GM21526 (cell line): Measurements from ENCODE around the gene CBX2.

Experiments
- ATAC-seq: cut with Tn5 transposase; IDR thresholded peaks from one replicate; pipeline ENCODE4 v1.9.1; 2021; ENCODE audit warnings: moderate library complexity; ENCODE audit not compliant: unreplicated experiment, low FRiP score

The CBX2 gene

DNA sequence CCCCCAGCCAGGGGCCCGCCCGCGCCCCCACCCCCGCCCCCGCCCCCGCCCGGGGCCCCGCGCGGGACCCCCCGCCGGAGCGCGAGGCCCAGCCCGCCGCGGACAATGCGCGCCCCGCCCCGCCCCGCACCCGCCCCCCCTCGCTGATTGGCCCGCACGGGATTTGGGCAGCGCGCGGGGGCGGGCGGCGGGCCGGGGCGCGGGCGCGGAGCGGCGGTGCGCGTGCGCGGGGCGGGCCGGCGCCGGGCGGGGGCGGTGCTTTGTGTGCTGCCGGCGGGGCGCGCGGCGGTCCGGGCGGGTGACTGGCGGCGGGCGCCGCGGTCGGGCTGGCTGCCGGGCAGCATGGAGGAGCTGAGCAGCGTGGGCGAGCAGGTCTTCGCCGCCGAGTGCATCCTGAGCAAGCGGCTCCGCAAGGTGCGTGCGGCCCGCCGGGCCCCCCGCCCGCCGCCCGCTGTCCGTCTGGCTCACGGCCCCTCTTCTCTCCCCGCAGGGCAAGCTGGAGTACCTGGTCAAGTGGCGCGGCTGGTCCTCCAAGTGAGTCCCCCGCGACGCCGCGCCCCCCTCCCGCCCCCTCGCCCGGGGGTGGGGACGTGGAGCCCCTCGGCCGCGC, at the start of gene CBX2:
Gene CBX2, plus strand, starts transcription at position 255 of the 610 bp plus-strand sequence. Its CDS starts 88 bp downstream, at position 343.
- no peak for ATAC-seq

DNA sequence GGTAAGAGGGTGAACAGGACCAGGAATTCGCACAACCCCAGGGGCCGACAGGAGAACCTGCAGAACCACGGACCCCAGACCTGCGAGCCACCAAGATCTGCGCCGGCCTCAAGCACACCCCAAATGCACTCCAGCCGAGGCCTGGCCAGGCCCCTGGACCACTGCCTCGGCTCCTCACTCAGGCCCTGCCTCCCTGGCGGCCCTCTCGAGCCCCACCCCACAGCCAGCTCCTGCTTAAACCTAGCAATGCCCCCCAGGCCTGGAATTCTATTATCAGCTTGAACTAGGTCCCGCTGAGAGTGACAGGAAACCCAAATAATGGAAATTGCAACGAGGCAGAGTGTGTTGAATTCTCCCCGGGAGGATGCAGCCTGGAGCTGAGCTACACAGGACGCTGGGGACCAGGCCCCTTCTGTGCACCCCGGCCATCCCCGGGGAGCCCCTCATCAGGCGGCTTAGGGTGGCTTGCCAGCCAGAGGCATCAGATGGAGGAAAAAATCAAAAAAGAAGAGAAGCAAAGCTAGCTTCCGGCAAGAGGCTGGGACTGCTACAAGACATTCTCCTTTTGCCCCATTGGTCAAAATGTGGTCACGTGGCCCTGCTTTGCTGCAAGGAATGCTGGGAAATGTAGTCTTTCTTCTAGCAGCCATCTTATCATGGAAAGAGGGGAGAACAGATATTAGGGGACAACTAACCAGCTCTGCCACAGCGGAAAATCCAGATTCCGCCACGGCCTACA, 49.6 kb upstream of the CBX2 start:
- no peak for ATAC-seq

DNA sequence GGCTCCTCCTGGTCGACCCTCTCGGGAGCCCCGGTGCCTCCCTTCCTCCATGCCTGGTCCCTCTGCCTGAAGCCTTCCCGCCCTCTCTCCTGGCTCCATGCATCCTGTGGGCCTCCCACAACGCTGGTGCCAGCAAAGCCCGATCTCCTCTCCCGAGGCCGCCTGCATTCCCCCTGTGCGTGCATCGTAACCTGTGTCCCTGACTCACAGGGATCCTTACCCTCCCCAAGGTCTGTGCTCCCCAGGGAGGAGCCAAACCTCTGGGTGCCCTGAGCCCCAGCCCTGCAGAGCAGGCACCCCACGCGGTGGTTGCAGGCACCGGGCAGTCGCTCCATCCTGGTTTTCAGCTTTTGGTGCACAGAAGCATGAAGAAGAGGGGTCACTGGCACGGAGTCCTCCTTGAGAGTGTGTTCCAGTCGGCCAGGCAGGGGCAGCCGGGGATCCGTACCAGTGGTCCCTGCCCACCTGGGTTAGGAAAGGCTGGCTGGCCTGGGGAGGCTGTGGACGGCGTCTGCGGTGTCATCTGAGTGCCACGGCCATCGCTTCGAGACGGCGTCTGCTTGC, 49.0 kb upstream of the CBX2 start:
- no peak for ATAC-seq

- ATAC-seq, result no peak
Observed at GRCh38 chr17:79729761-79730160, 48.2 kb upstream of the CBX2 start.

DNA sequence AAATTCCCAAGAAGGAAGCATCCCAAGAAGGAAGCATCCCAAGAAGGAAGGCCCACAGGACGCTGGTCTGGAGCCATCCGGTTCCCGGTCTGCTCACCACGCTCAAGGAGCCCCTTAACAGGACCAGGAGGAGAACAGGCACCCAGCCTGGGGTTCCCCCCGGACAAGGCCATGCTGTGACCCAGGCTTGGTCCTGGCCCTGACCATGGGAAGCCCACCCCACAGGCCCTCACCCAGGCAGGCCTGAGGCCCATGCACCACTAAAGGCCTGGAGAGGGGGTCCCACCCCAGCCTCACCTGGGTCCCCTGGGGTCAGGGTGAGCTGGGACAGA, 47.5 kb upstream of the CBX2 start:
- ATAC-seq, result no peak

GRCh38 chr17:79730769-79731483, 47.0 kb upstream of the CBX2 start, which contains the start of gene ENPP7:
ENPP7 (plus strand) TSS chr17:79730943; CDS start chr17:79731140, 197 bp downstream.
- no peak for ATAC-seq

DNA sequence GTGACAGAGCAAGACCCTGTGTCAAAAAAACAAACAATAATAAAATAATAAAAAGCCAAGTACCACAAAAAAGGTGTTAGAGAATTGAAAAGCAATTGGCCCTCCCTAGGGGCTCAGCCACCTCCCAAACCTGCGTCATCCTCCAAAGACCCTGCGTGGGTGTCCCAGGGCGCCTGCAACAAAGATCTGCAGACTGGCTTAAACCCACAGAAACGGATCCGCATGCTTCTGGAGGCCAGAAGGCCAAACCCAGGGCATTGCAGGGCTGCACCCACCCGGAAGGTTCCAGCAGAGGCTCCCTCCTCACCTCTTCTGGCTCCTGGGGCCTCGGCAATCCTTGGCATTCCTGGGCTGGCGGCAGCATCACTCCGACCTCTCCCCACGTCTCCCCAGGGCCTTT, 45.7 kb upstream of the CBX2 start:
- ATAC-seq, result no peak

DNA sequence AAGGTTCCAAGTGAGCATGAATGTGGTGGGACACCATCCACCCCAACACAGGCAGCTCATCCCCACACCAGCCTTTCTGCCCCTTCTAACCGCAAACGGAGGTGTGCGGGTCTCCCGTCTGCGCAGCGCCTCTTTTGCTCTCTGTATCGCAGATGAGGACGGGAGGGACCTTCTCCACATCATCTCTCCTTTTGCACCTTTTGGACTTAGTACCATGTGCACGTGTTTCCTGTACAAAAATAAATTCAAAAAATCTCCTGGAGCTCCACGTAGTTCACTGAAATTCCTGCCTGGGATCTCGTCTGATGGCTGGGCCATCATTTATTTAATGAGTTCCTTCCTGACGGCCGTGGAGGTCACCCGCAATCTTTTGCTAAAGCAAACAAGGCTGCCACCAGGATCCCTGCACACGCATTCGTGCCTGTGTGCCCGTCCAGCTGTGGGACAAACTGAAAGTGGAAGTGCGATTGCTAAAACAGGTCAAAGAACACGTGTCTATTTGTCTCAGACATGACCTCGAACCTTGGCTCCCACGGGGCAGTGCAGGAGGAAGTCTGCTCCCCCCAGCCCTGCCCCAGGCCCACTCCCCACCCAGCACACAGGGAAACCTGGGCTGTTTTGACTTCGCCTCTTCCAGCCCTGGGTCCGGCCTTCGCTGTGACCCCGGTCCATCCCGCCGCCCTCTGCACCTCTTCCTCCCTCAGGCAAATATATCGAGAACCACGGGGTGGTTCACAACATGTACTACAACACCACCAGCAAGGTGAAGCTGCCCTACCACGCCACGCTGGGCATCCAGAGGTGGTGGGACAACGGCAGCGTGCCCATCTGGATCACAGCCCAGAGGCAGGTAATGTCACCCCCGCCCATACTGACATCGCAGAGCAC, 44.9 kb upstream of the CBX2 start:
- no peak for ATAC-seq

GRCh38 chr17:79733692-79734070, 44.3 kb upstream of the CBX2 start:
- ATAC-seq, result no peak

GRCh38 chr17:79735096-79735495, 42.9 kb upstream of the CBX2 start:
- ATAC-seq, result no peak

GRCh38 chr17:79737046-79737921, 40.7 kb upstream of the CBX2 start:
- no peak for ATAC-seq

DNA sequence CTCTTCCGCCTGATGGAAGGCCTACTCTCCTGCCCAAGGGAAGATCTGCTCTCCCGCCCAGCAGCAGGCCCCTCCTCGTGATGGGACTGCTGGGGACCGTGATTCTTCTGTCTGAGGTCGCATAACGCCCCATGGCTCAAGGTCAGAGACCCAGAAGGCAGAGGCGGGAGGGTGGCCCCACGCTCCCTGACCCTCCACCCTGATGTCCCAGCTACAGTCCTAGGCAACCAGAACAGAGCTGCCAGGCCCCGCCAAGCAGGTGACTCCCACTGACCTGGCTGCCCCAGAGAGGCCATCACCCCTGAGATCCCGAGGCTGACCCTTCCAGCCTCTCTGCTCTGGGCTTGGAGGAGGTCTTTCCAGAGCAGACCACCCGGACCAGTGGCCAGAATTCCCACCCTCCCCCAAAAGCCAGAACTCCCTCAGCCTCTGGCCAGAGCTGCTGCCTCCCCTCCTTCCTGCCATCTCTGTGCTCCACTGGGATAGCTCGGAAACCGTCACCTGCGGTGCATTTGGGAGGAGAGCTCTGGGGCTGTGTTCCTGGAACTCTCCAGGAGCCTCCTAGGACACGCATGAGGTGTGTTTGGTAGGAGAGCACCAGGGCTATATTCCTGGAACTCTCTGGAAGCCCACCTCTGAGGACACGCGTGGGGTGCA, 39.9 kb upstream of the CBX2 start:
- ATAC-seq, result no peak

- ATAC-seq, result no peak
Observed at GRCh38 chr17:79738643-79739042, 39.3 kb upstream of the CBX2 start.

DNA sequence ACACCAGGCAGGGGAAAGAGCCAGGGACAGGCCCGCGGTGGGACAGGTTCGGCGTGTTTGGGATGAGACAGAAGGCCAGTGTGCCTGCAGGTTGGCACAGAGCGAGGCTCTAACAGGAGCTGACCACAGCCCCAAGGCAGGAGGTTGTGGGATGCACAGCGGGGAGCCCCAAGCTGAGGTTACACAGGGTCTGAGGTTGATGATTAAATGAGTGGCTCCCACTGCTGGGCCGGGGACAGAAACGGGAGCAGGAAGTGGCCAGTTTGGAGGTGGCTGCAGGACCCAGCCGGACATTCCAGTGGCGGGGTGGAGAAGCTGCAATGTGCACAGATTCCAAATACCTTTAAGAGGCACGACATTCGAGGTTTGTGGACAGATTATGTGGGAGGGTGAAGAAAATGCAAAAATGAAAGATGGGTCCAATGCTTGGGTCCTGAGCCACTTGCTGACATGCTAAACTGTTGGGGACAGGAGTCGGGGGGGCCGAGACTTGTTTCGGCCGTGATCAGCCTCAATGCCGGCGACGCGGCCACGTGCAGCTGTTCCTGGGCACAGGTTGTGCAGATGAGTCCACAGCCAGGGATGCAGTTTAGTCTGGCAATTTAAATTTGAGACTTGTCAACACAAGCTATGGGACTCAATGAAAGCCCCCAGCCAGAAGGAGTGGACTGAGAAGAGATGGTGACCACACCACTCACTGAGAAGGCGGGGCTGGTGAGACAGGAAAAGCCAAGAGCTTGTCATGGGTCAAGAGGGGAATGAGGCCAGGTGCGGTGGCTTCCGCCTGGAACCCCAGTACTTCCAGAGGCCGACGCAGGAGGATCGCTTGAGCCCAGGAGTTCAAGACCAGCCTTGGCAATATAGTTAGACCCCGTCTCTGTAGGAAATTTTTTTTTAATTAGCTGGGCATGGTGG, 38.5 kb upstream of the CBX2 start:
- no peak for ATAC-seq

DNA sequence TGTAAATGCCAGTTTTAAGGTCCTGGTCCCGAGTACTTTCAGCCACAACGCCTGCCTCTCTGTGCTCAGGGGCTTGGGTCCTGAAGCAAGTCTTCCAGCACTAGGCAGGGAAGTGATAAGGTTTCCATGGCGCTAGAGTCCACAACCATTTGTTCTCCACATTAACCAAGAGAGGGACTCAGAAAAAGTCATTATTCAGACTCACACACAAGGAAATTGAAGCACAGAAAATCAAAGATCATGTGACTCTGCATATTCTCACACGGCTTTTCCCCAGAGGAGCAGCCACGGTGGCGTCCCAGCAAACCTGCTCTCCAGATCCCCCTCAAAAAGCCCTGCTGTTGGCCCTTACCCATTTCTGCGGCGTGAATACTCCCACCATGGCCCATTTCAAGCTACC, 37.5 kb upstream of the CBX2 start:
- ATAC-seq, result no peak

DNA sequence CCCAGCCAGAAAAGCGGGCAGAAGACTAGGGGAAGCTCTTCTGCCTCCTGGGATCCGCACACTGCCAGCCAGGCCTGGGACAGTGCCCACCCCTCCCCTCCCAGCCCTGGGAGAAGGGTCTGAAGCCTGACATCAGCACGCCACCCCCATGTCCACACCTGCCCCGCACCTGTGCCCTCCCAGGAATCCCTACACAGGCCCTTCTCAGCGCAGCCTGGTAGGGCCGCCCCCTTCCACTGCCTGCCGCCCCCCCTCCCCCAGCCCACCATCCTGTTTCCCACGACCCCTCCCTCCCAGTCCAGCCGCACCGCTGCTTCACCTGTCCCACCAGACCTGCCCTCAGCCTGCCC, 36.6 kb upstream of the CBX2 start:
- ATAC-seq, result no peak

- ATAC-seq, result no peak
Observed at GRCh38 chr17:79741751-79742588, 36.0 kb upstream of the CBX2 start.
